ENCODE measurements around the gene TTL. TPM values are rescaled to one million over a fixed set of nuclear protein-coding genes. Genes with fewer than 3 reads are reported as not detected.
A peak's percentile ranks its signal among the peaks of the same experiment; 100 is the strongest.
"Not testable (repeated sequence)": the region's sequence is repeated elsewhere in the genome, so short reads cannot be mapped to it uniquely, and the experiment has no call there.

The TTL gene
- total and polyA plus RNA-seq, 2 experiments from 2014 or later, result 26.3 to 29.7 TPM

GRCh38 chr2:112493048-112493447 lies 11.1 kb downstream of the TTL start:
- Histone ChIP-seq H3K27me3 (no peaks in the 10 kb centered on the region), H3K4me1 (ENCODE audit: low read depth) (no peaks in the 10 kb centered on the region), H3K36me3 (peaks cover 5% of the 10 kb centered on the region), H3K9me3 (ENCODE audit: low read depth) (no peaks in the 10 kb centered on the region), H3K27ac (no peak overlapping the region), H3K4me3 (no peak overlapping the region)
- peak in 1 of 2 donors; percentile 13 for DNase-seq (ENCODE audit: low read depth in 1 of 2, low spot score in 1 of 2)
- TF ChIP-seq CTCF (IDR thresholded peaks at IDR 0.05; ENCODE audit: low read depth, low read length), result peak; percentile 17

GRCh38 chr2:112493858-112494648 lies 12.1 kb downstream of the TTL start:
- TF ChIP-seq CTCF (IDR thresholded peaks at IDR 0.05; ENCODE audit: low read depth, low read length), result no peak
- Histone ChIP-seq H3K4me1 (ENCODE audit: low read depth) (no peaks in the 10 kb centered on the region), H3K9me3 (ENCODE audit: low read depth) (no peaks in the 10 kb centered on the region), H3K27ac (no peak overlapping the region), H3K27me3 (no peaks in the 10 kb centered on the region), H3K36me3 (peaks cover 5% of the 10 kb centered on the region), H3K4me3 (no peak overlapping the region)
- DNase-seq (ENCODE audit: low read depth in 1 of 2, low spot score in 1 of 2), result peak in 1 of 2 donors; percentile 60

- no peak for TF ChIP-seq CTCF (IDR thresholded peaks at IDR 0.05; ENCODE audit: low read depth, low read length)
- Histone ChIP-seq H3K36me3 (peaks cover 5% of the 10 kb centered on the region), H3K4me3 (no peak overlapping the region), H3K27me3 (no peaks in the 10 kb centered on the region), H3K27ac (no peak overlapping the region), H3K9me3 (ENCODE audit: low read depth) (no peaks in the 10 kb centered on the region), H3K4me1 (ENCODE audit: low read depth) (no peaks in the 10 kb centered on the region)
- no peak for DNase-seq (ENCODE audit: low read depth in 1 of 2, low spot score in 1 of 2)
Measured at GRCh38 chr2:112494828-112495227, 12.9 kb downstream of the TTL start.

GRCh38 chr2:112495878-112496277 lies 13.9 kb downstream of the TTL start:
- H3K4me1 ChIP-seq (ENCODE audit: low read depth); H3K4me3 ChIP-seq; H3K27ac ChIP-seq; H3K9me3 ChIP-seq (ENCODE audit: low read depth); H3K36me3 ChIP-seq; H3K27me3 ChIP-seq; DNase-seq (ENCODE audit: low read depth in 1 of 2, low spot score in 1 of 2): not testable (repeated sequence)

GRCh38 chr2:112500850-112501484 lies 19.0 kb downstream of the TTL start:
- not testable (repeated sequence) for H3K36me3 ChIP-seq; H3K9me3 ChIP-seq (ENCODE audit: low read depth); H3K4me3 ChIP-seq; H3K4me1 ChIP-seq (ENCODE audit: low read depth); H3K27ac ChIP-seq; H3K27me3 ChIP-seq
- TF ChIP-seq CTCF (IDR thresholded peaks at IDR 0.05; ENCODE audit: low read depth, low read length), result peak; percentile 36
- DNase-seq (ENCODE audit: low read depth in 1 of 2, low spot score in 1 of 2), result peak; percentile 13 to 60

GRCh38 chr2:112509239-112509998 lies 27.5 kb downstream of the TTL start:
- H3K4me3 ChIP-seq; H3K27ac ChIP-seq; H3K27me3 ChIP-seq; DNase-seq (ENCODE audit: low read depth in 1 of 2, low spot score in 1 of 2); H3K9me3 ChIP-seq (ENCODE audit: low read depth); H3K4me1 ChIP-seq (ENCODE audit: low read depth); H3K36me3 ChIP-seq: not testable (repeated sequence)

Data from cardiac muscle cell (in vitro differentiated cells and primary cell).